Mesendoderm (in vitro differentiated cells): ENCODE results near the gene LPAR1. TPM values are rescaled to one million over a fixed set of nuclear protein-coding genes. Genes with fewer than 3 reads are reported as not detected.
"Not testable (repeated sequence)": the region's sequence is repeated elsewhere in the genome, so short reads cannot be mapped to it uniquely, and the experiment has no call there.

Source experiments
- DNase-seq: peaks from one replicate; pipeline ENCODE4 v3.0.0; 2013
- H2AK5ac ChIP-seq: 2 replicates; pipeline ENCODE4 v1.6.1; 2013; ENCODE audit warnings: low read length, inconsistent platforms
- H2BK120ac ChIP-seq: 2 replicates; pipeline ENCODE4 v1.6.1; 2013; ENCODE audit warnings: low read depth, mild to moderate bottlenecking, low read length, moderate library complexity, mixed read lengths
- H2BK15ac ChIP-seq: replicated peaks from 2 replicates; pipeline ENCODE4 v1.6.1; 2013; ENCODE audit warnings: low read depth, mild to moderate bottlenecking, moderate library complexity
- H2BK5ac ChIP-seq: 2 replicates; pipeline ENCODE4 v1.6.1; 2013; ENCODE audit warnings: low read length, inconsistent platforms
- H3K18ac ChIP-seq: 2 replicates; pipeline ENCODE4 v1.6.1; 2013; ENCODE audit warnings: mild to moderate bottlenecking, low read length, mixed read lengths
- H3K23ac ChIP-seq: one replicate; pipeline ENCODE4 v1.6.1; 2013; ENCODE audit warnings: low read length
- H3K27ac ChIP-seq: 2 replicates; pipeline ENCODE4 v1.5.1; 2013; ENCODE audit warnings: low read depth, mild to moderate bottlenecking, inconsistent platforms, low read length, moderate library complexity
- H3K27me3 ChIP-seq: 2 replicates; pipeline ENCODE4 v1.6.1; 2013; ENCODE audit warnings: low read length, control low read depth, mild to moderate bottlenecking, inconsistent platforms; ENCODE audit not compliant: insufficient read depth, poor library complexity
- H3K36me3 ChIP-seq: 2 replicates; pipeline ENCODE4 v1.6.1; 2013; ENCODE audit warnings: low read length, inconsistent platforms; ENCODE audit not compliant: control insufficient read depth, insufficient read depth
- H3K4ac ChIP-seq: one replicate; pipeline ENCODE4 v1.6.1; 2013; ENCODE audit warnings: low read depth, mild to moderate bottlenecking, low read length, moderate library complexity
- H3K4me1 ChIP-seq: 2 replicates; pipeline ENCODE4 v1.6.1; 2013; ENCODE audit warnings: low read depth, low read length, inconsistent platforms; ENCODE audit not compliant: control insufficient read depth
- H3K4me2 ChIP-seq: 2 replicates; pipeline ENCODE4 v1.6.1; 2013; ENCODE audit warnings: low read length
- H3K4me3 ChIP-seq: 2 replicates; pipeline ENCODE4 v1.5.1; 2013; ENCODE audit warnings: mild to moderate bottlenecking, low read length
- H3K56ac ChIP-seq: one replicate; pipeline ENCODE4 v1.6.1; 2013; ENCODE audit warnings: low read length
- H3K79me1 ChIP-seq: 2 replicates; pipeline ENCODE4 v1.6.1; 2013; ENCODE audit warnings: low read length, inconsistent platforms
- H3K79me2 ChIP-seq: 2 replicates; pipeline ENCODE4 v1.6.1; 2013; ENCODE audit warnings: mild to moderate bottlenecking, low read length; ENCODE audit not compliant: control insufficient read depth, insufficient read depth
- H3K9ac ChIP-seq: 2 replicates; pipeline ENCODE4 v1.6.1; 2013; ENCODE audit warnings: low read length, inconsistent platforms
- H4K5ac ChIP-seq: one replicate; pipeline ENCODE4 v1.6.1; 2013; ENCODE audit warnings: low read length
- H4K8ac ChIP-seq: one replicate; pipeline ENCODE4 v1.6.1; 2013; ENCODE audit warnings: low read depth, mild to moderate bottlenecking, control low read depth, low read length, moderate library complexity
- WGBS: extraction: QIAGEN DNeasy Blood & Tissue Kit; methylation state at CpG from one replicate; pipeline ENCODE4 v1.1.7; 2013; ENCODE audit warnings: low lambda C conversion rate, missing lambda C conversion rate; ENCODE audit not compliant: insufficient coverage; ENCODE audit errors: extremely low coverage; 5-methylcytosine and 5-hydroxymethylcytosine counted together
- small RNA-seq: library from polyadenylated mRNA; stranded (forward); fragments of <200 nt; extraction: miRNeasy Mini kit (QIAGEN cat#:217004); gene quantifications from one replicate; pipeline ENCODE3, GENCODE V24; 2013; ENCODE audit not compliant: insufficient read depth

The LPAR1 gene

GRCh38 chr9:110826400-110826799 lies 211.9 kb downstream of the LPAR1 start:
- not testable (repeated sequence) for H4K5ac ChIP-seq, H3K4ac ChIP-seq, H3K23ac ChIP-seq, H3K27me3 ChIP-seq, H4K8ac ChIP-seq, H3K4me2 ChIP-seq, H3K4me3 ChIP-seq, H2AK5ac ChIP-seq, H3K79me2 ChIP-seq, H3K56ac ChIP-seq, DNase-seq, H2BK5ac ChIP-seq, H3K36me3 ChIP-seq, H3K79me1 ChIP-seq, H3K27ac ChIP-seq, H3K18ac ChIP-seq, H3K4me1 ChIP-seq, H2BK15ac ChIP-seq, H3K9ac ChIP-seq, H2BK120ac ChIP-seq
- no CpG with 5 or more reads among the region's 9 CpGs for WGBS

- Histone ChIP-seq H3K18ac (no peak overlapping the region), H4K5ac (no peak overlapping the region), H3K4me3 (no peak overlapping the region), H3K79me2 (no peaks in the 10 kb centered on the region), H2BK15ac (no peak overlapping the region), H3K23ac (no peak overlapping the region), H4K8ac (no peak overlapping the region), H2BK120ac (no peak overlapping the region), H3K27ac (no peak overlapping the region), H3K4me1 (no peaks in the 10 kb centered on the region), H3K4me2 (no peak overlapping the region), H3K27me3 (no peaks in the 10 kb centered on the region), H3K4ac (no peak overlapping the region), H3K56ac (no peak overlapping the region), H3K36me3 (no peaks in the 10 kb centered on the region), H2BK5ac (no peak overlapping the region), H2AK5ac (no peak overlapping the region), H3K9ac (no peak overlapping the region), H3K79me1 (no peaks in the 10 kb centered on the region)
- DNase-seq, result no peak
- no CpG with 5 or more reads among the region's 2 CpGs for WGBS
These were observed 212.3 kb downstream of the LPAR1 start for GRCh38 chr9:110825950-110826349.

DNA sequence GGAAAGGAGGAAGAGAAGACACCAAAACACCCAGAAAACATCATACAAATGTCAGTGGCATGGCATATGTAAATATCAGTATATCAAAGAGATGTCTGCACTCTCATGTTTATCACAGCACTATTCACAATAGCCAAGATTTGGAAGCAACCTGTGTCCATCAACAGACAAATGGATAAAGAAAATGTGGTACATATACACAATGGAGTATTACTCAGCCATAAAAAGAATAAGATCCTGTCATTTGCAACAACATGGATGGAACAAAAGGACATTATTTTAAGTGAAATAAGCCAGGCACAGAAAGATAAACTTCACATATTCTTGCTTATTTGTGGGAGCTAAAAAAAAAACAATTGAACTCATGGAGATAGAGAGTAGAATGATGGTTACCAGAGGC lies 213.1 kb downstream of the LPAR1 start:
- not testable (repeated sequence) for H3K23ac ChIP-seq, H3K27me3 ChIP-seq, H3K4me2 ChIP-seq, H2AK5ac ChIP-seq, H3K18ac ChIP-seq, H4K8ac ChIP-seq, H3K56ac ChIP-seq, H3K4ac ChIP-seq, H4K5ac ChIP-seq, H3K79me2 ChIP-seq, H3K27ac ChIP-seq, H3K36me3 ChIP-seq, H3K4me3 ChIP-seq, H2BK15ac ChIP-seq, DNase-seq, H3K79me1 ChIP-seq, H3K4me1 ChIP-seq, H3K9ac ChIP-seq, H2BK120ac ChIP-seq, H2BK5ac ChIP-seq

Small RNAs within 50 kb of the gene (small RNA-seq; reads per million reads assigned to genes)
- gene RF00019 (not detected), gene RNU6-432P (not detected)
